Measurements from ENCODE around the gene UBASH3A.

Gene UBASH3A, protein sequence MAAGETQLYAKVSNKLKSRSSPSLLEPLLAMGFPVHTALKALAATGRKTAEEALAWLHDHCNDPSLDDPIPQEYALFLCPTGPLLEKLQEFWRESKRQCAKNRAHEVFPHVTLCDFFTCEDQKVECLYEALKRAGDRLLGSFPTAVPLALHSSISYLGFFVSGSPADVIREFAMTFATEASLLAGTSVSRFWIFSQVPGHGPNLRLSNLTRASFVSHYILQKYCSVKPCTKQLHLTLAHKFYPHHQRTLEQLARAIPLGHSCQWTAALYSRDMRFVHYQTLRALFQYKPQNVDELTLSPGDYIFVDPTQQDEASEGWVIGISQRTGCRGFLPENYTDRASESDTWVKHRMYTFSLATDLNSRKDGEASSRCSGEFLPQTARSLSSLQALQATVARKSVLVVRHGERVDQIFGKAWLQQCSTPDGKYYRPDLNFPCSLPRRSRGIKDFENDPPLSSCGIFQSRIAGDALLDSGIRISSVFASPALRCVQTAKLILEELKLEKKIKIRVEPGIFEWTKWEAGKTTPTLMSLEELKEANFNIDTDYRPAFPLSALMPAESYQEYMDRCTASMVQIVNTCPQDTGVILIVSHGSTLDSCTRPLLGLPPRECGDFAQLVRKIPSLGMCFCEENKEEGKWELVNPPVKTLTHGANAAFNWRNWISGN

DNA sequence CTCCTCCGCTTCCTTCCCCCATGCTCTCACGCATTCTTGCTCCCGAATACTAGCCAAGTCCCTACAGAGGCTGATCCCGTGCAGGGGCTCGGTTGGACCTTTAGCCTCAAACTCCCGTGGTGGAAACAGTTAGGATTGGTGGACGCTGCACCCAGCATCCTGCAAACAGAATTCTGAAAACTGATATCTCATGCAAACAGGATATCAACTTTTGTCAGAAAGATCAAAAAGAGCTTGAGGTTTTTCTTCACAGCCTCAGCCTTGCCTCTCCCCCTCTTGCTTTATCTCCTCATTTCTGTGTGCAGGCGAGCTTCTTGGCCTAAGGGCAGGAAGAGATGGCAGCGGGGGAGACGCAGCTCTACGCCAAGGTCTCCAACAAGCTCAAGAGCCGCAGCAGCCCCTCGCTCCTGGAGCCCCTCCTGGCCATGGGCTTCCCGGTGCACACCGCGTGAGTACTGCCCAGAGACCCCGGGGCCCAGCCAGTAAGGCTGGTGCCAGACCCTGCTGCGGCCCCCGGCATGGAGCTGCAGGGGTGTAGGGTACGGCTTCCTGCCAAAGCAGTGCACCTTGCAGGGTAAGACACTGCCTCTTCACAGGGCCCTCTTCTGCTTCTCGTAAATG lies at the start of gene UBASH3A:
Gene UBASH3A, plus strand, starts transcription at position 292 of the 621 bp plus-strand sequence. Its CDS starts 44 bp downstream, at position 336.
- no peak for DNase-seq (ENCODE audit: low read depth in 1 of 2, low spot score in 1 of 2)

DNA sequence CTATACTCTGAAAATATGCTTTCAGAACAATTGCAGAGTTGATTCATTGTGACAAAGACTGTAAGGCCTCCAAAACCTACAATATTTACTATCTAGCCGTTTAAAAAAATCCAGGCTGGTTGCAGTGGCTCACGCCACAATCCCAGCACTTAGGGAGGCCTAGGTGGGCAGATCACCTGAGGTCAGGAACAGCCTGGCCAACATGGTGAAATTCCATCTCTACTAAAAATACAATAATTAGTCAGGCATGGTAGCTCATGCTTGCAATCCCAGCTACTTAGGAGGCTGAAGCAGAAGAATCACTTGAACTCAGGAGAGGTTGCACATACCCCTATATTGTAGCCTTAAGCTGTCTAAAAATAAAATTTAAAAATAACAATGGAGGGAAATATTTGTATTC lies 47.7 kb upstream of the UBASH3A start:
- DNase-seq (ENCODE audit: low read depth in 1 of 2, low spot score in 1 of 2): no peak

DNA sequence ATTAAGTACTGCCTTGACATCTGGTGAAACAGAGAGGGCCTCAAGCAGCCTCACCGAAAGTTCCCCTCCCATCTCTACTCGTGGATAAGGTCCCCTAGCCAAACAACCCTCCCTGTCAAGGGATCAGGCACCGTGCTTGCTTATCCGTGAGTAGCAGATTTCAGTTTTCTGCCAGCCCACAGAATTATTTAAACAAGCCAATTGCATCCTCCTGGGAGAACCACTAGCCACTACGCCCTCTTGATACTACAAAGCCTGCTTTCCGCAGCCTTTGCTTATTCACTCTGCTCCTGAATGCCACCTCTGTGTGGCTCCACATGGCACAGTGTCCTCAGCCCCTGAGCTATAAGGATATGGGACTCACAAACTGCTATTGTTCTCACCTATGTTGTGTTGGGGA lies 47.1 kb upstream of the UBASH3A start:
- DNase-seq (ENCODE audit: low read depth in 1 of 2, low spot score in 1 of 2): no peak

DNA sequence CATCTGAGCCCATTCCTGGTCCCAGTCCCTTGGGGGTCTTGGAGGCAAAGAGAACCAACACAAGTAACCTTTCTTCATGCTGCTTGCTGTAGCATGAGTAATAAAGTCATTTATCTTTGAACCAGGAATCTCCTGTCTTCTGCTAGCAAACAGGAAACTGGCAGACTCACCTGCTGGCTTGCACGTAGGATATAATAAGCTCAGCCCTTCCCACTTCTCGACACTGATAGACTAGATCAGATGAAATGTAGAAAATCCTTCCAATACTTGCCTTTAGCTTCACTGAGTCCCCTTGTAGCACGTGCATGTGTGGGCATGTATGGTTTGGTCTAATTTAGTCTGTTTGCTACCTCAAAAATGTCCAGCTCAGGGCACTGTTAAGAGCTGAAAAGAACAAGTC lies 46.4 kb upstream of the UBASH3A start:
- DNase-seq (ENCODE audit: low read depth in 1 of 2, low spot score in 1 of 2): no peak

DNA sequence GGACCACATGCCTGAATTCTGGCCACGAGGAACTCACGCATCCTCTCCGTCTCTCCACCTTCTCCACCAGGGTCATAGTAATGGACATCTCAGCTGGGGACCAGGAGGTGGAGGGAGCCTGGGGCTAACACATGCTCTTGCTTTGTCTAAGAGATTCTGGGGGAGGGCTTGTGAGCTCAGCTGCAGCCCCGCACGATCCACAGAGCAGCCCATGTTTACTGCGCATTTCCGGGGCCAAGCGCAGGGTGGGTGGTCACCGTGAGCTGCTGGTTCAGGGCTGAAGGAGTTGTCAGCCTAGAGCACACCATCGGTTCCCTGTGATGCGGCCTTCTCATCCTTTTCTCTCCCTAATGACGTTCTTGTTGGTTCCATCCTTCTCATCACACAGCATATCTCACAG lies 45.4 kb upstream of the UBASH3A start:
- no peak for DNase-seq (ENCODE audit: low read depth in 1 of 2, low spot score in 1 of 2)

DNA sequence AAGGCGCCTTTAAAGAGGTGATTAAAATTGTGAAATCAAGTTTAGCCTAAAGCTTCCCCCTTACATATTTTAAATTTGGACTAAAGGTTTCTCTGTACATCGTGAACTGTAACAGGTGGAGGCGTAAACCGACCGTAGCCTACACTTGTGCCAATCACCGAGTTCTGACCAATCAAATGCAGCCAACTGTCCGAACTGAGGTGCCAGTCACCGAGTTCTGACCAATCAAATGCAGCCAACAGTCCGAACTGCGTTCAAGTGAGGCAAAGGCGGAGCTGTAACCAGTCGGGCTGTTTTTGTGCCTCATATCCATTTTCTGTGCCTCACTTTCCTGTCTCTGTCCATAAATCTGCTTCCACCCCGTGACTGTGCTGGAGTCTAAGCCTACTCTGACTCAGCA lies 44.8 kb upstream of the UBASH3A start:
- no peak for DNase-seq (ENCODE audit: low read depth in 1 of 2, low spot score in 1 of 2)

DNA sequence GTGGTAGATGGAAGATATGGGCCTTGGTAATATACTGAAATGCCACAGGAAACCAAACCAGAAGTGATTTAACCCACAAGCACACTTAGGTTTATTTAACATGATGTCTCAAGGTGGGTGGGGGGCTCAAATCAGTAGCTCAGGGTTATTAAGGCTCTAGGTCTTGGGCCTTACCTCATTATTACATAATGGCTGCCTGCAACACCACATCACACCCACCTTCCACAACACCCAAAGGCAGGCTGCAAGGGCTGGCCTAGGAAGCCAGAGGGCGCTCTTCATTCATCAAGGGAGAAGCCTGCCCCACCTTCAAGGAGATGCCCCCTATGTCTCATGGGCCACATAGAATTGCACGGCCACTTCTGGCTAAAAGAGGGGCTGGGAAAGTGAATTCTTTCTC lies 43.4 kb upstream of the UBASH3A start:
- DNase-seq (ENCODE audit: low read depth in 1 of 2, low spot score in 1 of 2): no peak

DNA sequence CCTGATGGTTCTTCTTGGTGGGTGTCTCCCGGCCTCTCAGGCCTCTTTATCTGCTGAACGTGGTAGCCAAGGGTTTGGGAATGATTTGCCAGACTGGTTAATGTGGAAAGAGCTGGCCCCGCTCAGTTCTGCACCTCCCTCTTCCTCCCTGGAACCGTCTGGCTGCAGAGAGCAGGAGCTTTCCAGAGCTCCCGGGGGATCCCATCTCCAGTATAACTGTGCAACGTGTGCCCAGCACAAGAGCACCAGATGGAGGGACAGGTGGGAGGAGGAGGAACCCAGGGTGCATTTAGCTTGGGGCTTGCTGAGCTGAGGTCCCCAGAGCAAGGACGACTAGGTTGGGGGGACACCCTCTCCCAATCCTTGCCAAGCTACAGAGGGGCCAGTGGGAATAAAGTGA lies 42.4 kb upstream of the UBASH3A start:
- DNase-seq (ENCODE audit: low read depth in 1 of 2, low spot score in 1 of 2): no peak

DNA sequence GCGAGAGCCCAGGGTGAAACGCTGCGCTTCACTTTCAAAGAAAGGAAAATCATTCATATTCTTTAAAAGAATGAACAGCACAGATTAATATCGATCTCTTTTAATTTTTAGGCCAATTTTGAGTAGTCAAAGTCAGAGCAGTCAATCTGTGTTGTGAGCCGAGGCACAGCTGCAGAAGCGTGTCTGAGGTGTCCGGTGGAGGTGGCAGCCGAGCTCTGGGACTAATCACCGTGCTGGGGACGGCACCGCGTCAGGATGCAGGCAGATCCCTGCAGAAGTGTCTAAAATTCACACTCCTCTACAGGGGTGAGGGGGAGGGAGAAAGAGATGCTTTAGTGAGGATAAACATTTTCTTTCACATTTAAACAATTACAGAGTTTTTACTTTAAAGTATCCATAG lies 41.5 kb upstream of the UBASH3A start:
- no peak for DNase-seq (ENCODE audit: low read depth in 1 of 2, low spot score in 1 of 2)

DNA sequence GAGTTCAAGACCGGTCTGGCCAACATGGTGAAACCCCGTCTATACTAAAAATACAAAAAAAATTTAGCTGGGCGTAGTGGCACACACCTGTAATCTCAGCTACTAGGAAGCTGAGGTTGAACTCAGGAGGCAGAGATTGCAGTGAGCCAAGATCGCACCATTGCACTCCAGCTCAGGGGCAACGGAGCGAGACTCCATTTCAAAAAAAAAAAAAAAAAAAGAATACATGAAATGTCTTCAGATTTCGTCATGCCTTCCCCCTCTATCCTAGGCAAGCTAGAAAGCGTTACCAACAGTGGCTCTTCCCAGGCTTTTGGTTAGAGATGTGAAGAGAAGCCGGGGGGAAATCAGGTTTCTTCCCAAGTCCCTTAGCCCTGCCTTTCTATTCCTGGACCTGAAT lies 41.0 kb upstream of the UBASH3A start:
- DNase-seq (ENCODE audit: low read depth in 1 of 2, low spot score in 1 of 2): no peak

DNA sequence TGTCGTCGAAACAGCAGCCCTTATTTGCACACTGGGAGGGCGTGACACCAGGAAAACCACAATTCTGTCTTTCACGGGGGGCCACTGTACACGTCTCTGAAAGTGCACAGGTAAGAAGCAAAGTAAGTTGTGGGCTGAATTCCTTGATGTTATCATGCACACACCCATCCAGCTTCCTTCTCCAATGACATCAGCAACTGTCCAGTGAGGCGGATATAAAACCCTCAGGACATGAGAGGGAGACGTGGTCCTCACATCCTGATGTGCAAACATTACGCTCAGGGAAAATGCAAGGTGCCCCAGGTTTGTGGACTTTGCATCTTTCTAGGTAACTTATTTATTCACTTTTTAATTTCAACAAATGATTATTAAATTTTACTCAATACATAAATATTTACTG lies 40.4 kb upstream of the UBASH3A start:
- DNase-seq (ENCODE audit: low read depth in 1 of 2, low spot score in 1 of 2): no peak

DNA sequence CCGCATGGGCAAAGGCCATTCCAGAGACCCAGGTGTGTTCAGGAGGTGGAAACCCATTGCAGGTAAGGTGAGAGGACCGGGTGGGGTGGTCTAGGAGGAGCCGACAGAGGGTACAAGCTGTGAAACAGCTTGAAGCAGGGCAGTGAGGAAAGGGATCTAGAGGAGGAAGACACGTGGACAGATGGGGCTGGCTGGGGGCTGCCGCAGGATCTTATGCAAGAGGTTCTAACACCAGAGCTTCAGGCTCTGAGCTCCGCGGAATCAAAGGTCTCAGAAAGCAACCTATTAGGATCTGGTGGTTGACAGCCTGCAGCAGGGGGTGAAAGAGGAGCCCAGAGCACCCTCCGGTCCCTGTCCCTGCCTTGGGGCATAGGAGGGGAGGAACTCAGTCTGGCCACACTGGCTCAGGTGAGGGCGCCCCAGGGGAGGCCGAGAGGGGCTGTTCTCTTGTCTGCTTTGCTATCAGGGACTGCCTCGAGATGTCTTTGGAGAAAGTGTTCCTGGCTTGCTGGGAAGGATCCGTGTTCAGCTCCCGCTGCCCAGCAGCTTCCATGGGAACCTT lies 39.3 kb upstream of the UBASH3A start:
- DNase-seq (ENCODE audit: low read depth in 1 of 2, low spot score in 1 of 2): no peak

DNA sequence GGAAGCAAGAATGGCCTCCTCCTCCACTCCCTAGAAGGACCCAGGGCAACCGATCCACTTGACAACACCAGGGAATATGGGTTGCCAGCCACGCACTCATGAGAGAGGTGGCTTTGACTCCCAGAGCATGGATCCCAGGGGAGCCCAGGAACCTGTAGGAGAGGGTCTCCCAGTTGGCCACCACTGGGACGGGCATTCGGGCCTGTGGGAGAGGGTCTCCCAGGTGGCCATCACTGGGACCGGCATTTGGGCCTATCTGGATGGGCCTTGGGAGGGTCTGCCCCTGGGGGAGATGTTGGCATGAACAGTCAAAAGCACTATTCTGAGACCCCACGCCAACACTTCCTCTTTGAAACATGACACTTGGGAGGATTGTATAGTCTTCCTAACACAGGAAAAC lies 37.9 kb upstream of the UBASH3A start:
- no peak for DNase-seq (ENCODE audit: low read depth in 1 of 2, low spot score in 1 of 2)

DNA sequence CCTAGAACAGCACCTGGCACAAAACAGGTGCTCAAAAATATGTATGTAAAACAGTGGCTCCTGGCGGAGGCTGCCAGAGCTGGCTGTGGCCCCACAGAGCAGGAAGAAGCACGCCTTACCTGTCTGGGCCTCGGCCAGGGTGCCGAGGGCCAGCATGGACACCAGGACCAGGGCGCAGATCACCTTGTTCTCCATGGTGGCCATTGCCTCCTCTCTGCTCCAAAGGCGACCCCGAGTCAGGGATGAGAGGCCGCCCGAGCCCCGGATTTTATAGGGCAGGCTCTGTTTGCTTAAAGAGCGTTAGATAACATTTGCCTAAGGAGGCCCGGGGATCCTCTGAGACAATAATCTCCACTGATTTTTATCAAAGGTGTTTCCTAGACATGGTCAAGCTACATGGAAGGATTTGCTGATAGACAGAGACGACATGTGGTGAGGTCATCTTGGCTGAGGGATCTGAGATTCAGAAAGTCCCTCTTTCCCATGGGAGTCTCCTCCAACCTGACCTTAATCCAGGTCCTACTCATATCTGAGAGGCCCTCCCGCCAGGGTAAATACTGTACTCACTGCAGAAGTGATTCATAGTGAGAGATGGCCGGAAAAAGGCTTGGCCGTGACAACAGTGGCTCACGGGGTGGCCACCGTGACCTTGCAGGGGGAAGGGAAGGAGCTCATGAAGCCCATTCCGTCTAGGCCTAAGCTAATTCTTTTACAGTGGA lies 37.3 kb upstream of the UBASH3A start, which contains the start of gene TFF1:
Gene TFF1, minus strand, starts transcription at position 244 of the 719 bp plus-strand sequence. Its CDS starts 40 bp downstream, at position 204.
- no peak for DNase-seq (ENCODE audit: low read depth in 1 of 2, low spot score in 1 of 2)

DNA sequence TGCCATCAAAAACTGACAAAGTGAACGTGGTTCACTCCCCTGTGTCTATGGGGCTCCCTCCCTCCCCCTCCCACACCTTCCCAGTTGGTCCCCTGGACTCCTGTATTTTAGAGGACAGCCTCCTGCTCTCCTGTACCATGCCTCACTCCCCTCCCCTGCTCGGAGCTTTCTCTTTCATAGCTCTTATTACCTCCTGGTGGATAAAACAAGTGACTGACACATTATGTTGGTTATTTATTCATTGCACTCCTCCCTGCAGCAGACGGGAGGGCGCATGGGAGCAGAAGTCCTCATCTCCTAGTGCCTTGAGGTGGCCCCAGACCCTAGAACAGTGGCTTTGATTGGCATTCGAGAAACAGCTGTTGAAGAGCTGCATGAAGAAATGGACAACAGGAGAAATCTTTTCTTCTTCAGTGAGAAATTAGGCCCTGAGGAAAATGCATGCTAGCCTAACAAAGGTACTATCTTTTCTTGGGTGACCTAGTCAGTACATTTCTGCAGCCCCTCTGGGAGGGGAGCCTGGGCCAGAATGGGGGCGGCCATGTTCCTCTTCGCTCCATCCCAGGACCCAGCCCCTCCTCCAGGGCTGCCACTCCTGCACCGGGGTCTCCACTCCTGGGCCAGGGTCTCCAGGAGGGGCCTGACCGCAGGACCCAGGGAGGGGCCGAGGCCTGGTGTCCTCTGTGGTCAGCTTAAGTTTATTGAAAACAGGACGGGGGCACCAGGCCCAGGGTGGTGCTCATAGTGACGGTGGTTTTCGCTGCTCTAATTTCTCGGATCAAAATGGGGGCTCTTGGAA lies 36.1 kb upstream of the UBASH3A start:
- no peak for DNase-seq (ENCODE audit: low read depth in 1 of 2, low spot score in 1 of 2)

DNA sequence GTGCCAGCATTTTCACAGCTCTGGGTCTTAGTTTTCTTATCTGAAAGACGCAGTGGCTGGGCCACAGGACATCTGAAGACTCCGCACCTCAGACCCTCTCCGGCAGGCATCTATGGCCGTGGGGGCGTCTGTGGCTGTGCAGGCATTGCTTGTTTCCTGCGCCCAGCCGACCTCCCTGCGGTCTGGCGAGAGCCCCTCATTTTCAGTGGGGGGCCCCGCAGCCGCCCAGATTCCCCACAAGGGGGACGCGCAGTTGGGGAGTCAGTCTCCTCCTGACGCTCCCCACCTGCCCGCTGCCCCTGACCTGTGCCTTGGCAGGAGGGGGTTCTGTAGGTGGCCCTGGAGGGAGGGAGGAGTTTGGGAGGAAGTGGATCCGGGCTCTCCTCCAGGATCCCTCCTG lies 33.9 kb upstream of the UBASH3A start:
- DNase-seq (ENCODE audit: low read depth in 1 of 2, low spot score in 1 of 2): no peak

DNA sequence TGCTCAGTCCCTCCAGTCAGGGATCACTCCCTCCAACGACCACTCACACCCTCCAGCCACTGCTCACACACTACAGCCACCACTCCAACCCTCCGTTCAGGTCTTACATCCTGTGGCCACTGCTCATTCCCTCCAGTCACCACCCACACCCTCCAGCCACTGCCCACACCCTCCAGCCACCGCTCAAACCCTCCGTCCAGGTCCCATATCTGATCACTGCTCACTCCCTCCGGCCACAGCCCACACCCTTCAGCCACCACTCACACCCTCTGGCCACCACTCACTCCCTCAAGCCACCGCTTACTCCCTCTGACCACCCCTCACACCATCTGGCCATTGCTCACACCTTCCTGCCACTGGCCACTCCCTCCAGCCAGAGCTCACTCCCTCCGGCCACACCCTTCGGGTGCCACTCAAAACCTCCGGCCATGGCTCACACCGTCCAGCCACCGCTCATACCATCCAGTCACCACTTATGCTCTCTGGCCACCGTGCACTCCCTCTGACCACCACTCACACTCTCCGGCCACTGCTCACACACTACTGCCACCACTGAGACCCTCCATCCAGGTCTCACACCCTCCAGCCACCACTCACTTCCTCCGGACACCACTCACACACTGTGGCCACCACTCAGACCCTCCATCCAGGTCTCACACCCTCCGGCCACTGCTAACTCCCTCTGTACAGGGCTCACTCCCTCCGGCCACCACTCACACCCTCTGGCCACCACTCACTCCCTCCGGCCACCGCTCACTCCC lies 32.6 kb upstream of the UBASH3A start:
- no peak for DNase-seq (ENCODE audit: low read depth in 1 of 2, low spot score in 1 of 2)

DNA sequence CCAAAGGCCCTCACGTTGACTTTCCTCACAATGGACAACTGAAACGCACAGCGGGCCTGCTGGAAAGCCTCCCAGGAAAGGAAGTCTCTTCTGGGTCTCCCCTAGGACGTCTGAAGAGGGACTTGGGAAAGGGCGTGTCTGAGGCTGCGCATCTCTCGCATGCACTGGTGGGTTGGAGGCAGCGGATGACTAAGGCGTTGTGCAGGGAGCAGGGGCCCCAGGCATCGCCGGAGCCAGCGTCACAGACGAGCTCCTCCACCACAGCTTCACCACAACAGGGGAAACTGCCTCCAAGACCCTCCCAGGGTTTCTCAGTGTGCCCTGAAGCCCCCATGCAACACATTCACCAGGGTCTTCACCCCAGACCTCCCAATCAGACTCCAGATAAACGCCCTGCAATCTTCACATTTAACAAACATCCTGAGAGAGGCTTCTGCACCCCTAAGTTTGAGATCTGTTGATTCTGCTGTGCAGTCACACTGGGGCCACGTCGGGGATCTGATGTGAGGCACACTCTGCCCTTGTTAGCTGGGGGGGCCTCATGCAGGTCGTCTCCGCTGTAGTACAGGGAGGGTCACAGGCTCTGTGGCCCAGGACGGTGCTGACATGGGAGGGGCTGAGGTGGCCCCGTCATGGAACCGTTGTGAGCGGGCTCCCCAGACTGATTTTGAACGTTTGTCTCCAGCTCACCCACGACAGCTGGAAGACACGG lies 30.4 kb upstream of the UBASH3A start:
- no peak for DNase-seq (ENCODE audit: low read depth in 1 of 2, low spot score in 1 of 2)

DNA sequence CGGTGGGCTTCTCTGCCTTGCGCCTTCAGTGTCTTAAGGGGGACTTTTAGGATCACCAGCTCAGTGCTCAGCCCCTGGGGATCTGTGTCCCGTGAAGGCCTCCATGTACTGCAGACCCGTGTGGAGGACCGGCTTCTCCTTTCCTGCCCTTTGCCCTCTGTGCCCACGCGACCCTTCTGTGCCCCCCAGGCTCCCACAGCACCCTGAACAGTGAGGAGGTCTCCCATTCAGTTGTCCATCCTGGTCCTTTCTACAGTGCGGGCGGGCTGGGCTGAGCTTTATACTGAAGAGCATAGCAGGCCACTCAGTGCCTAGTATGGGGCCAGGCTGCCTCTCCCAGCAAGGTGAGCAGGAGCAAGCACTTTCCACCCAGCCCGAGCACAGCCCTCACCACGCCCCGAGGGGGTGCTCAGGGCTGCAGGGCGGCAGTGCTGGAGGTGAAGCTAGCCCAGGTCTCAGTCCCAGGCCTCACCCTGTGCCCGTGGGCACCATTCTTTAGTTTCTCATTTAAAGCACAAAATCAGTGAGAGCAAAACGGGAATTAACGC lies 29.7 kb upstream of the UBASH3A start:
- no peak for DNase-seq (ENCODE audit: low read depth in 1 of 2, low spot score in 1 of 2)

Measured in activated CD4-positive, alpha-beta T cell treated with anti-CD3 and anti-CD28 coated beads, Interleukin-2, amount 50 U/mL, for 24 hours (primary cell).